HepG2 (cell line): ENCODE results near the gene KIF2C. TPM values are rescaled to one million over a fixed set of nuclear protein-coding genes. Genes with fewer than 3 reads are reported as not detected.

Source experiments
- AGO1 ChIP-seq: fragments of 200-400 bp; formaldehyde crosslinking; IDR thresholded peaks from 2 replicates; pipeline ENCODE4 v1.6.1; 2017; ENCODE audit warnings: mild to moderate bottlenecking, low read depth, low read length, moderate library complexity; ENCODE audit not compliant: poor library complexity, severe bottlenecking
- CHCHD3 ChIP-seq: sonication (generic); formaldehyde crosslinking; IDR thresholded peaks from 2 replicates; pipeline ENCODE4 v1.8.0; 2022; ENCODE audit warnings: mild to moderate bottlenecking, missing genetic modification reagents, moderate library complexity
- FOXA1 ChIP-seq, 2 experiments: fragments of 450-650 bp in 1 of 2; sonication (generic) in 1 of 2; formaldehyde crosslinking in 1 of 2; IDR thresholded peaks; 2 replicates each; pipeline versions ENCODE4 v1.4.0 to v1.6.1; 2016 to 2020; ENCODE audit warnings: missing genetic modification reagents in 1 of 2
- FOXK2 ChIP-seq: fragments of 450-650 bp; IDR thresholded peaks from 2 replicates; pipeline ENCODE4 v1.6.1; 2016
- HCFC1 ChIP-seq: fragments of 150-350 bp; IDR thresholded peaks from 2 replicates; pipeline ENCODE4 v1.6.1; 2014; ENCODE audit warnings: low read depth, low read length
- KAT7 ChIP-seq: IDR thresholded peaks from 2 replicates; pipeline ENCODE4 v1.6.1; 2018; ENCODE audit warnings: borderline replicate concordance, missing compliant biosample characterization
- MBNL3 ChIP-seq: fragments of 250-450 bp; sonication (Bioruptor Pico); conservative IDR thresholded peaks from 2 replicates; pipeline ENCODE4 v1.8.0; 2022; ENCODE audit warnings: mild to moderate bottlenecking, inconsistent platforms
- NRL ChIP-seq: sonication (generic); formaldehyde crosslinking; IDR thresholded peaks from 2 replicates; pipeline ENCODE4 v1.5.0; 2020; ENCODE audit warnings: missing genetic modification reagents, mild to moderate bottlenecking, moderate library complexity, borderline replicate concordance
- POLR2A ChIP-seq, 2 experiments: IDR thresholded peaks; 2 replicates each; pipeline ENCODE4 v1.6.1; 2011; ENCODE audit warnings: low read depth in 2 of 2, low read length in 2 of 2, mild to moderate bottlenecking in 1 of 2, moderate library complexity in 1 of 2; ENCODE audit not compliant: insufficient read depth in 1 of 2
- polyA plus RNA-seq, 8 experiments: library from polyadenylated mRNA; depleted of rRNA in 3 of 8; stranded (reverse) in 7 of 8; unstranded in 1 of 8; fragments of >200 nt; fragmentation: Illumina TruSeq in 4 of 8; extraction: Trizol in 4 of 8; gene quantifications; 2 replicates each; pipeline versions ENCODE4 v1.2.1 to v1.2.3, GENCODE V29; 2011 to 2016; ENCODE audit warnings: low read depth in 4 of 8, missing spikeins in 1 of 8, mixed read lengths in 1 of 8; ENCODE audit not compliant: insufficient read depth in 1 of 8
- total RNA-seq, 5 experiments: library from RNA; depleted of rRNA; stranded (reverse); fragments of >200 nt; fragmentation: Illumina TruSeq; extraction: Trizol; gene quantifications; 2 replicates each; pipeline ENCODE4 v1.2.3, GENCODE V29; 2016; ENCODE audit warnings: low read depth in 1 of 5
- TF ChIP-seq, protein P1 (sequence below): sonication (generic); formaldehyde crosslinking; IDR thresholded peaks from 2 replicates; pipeline ENCODE4 v1.4.0; 2020; ENCODE audit warnings: mild to moderate bottlenecking, missing genetic modification reagents
- TF ChIP-seq, protein P2 (sequence below): sonication (generic); formaldehyde crosslinking; IDR thresholded peaks from 2 replicates; pipeline ENCODE4 v1.9.0; 2021; ENCODE audit warnings: missing genetic modification reagents, mild to moderate bottlenecking, borderline replicate concordance
- TF ChIP-seq, protein P3 (sequence below), 2 experiments: sonication (generic) in 1 of 2; formaldehyde crosslinking in 1 of 2; IDR thresholded peaks; 2 replicates each; pipeline versions ENCODE4 v1.4.0 to v1.6.1; 2016 to 2020; ENCODE audit warnings: borderline replicate concordance in 1 of 2, low read depth in 1 of 2, mild to moderate bottlenecking in 1 of 2, missing genetic modification reagents in 1 of 2
- TF ChIP-seq, protein P4 (sequence below): sonication (generic); formaldehyde crosslinking; IDR thresholded peaks from 2 replicates; pipeline ENCODE4 v1.4.0; 2020; ENCODE audit warnings: missing genetic modification reagents

The KIF2C gene
- total and polyA plus RNA-seq, 2 of the 13 experiments (the other 11 are each of a cell fraction or from before 2014, with no cell fraction given) = 29.7 to 53.7 TPM

DNA sequence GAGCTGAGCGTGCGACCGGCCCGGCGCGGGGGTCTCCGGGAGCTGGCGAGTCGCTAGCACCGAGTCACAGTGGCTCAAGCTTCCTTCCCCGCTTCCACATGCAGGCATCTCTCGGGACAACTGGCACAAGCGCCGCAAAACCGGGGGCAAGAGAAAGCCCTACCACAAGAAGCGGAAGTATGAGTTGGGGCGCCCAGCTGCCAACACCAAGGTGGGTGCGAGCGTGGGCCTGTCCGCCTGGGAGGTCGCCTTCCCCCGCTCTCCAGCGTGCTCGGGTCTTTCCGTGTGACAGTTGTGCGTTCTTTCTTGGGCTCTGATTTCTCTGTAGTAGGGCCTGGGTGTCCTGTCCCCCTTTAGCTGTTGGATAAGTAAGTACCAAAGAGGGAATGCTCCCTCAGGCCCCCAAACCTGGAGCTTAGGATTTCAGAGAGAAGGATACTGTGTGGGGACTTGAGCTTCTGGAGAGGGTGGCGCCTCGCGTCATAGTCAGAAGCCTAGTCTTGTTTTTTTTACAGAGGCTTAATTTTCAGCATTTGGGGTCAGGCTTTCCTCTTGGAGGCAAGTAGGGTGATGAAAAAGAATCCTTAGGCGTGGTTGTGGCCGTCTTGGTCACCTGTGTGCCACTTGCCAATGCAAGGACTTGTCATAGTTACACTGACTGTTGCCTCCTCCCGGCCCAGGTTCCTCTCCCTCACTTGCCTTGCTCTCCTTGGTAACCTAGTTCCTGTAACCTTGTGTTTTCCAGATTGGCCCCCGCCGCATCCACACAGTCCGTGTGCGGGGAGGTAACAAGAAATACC is 36.5 kb downstream of the KIF2C start (continued):
- TF ChIP-seq, protein P1, sequence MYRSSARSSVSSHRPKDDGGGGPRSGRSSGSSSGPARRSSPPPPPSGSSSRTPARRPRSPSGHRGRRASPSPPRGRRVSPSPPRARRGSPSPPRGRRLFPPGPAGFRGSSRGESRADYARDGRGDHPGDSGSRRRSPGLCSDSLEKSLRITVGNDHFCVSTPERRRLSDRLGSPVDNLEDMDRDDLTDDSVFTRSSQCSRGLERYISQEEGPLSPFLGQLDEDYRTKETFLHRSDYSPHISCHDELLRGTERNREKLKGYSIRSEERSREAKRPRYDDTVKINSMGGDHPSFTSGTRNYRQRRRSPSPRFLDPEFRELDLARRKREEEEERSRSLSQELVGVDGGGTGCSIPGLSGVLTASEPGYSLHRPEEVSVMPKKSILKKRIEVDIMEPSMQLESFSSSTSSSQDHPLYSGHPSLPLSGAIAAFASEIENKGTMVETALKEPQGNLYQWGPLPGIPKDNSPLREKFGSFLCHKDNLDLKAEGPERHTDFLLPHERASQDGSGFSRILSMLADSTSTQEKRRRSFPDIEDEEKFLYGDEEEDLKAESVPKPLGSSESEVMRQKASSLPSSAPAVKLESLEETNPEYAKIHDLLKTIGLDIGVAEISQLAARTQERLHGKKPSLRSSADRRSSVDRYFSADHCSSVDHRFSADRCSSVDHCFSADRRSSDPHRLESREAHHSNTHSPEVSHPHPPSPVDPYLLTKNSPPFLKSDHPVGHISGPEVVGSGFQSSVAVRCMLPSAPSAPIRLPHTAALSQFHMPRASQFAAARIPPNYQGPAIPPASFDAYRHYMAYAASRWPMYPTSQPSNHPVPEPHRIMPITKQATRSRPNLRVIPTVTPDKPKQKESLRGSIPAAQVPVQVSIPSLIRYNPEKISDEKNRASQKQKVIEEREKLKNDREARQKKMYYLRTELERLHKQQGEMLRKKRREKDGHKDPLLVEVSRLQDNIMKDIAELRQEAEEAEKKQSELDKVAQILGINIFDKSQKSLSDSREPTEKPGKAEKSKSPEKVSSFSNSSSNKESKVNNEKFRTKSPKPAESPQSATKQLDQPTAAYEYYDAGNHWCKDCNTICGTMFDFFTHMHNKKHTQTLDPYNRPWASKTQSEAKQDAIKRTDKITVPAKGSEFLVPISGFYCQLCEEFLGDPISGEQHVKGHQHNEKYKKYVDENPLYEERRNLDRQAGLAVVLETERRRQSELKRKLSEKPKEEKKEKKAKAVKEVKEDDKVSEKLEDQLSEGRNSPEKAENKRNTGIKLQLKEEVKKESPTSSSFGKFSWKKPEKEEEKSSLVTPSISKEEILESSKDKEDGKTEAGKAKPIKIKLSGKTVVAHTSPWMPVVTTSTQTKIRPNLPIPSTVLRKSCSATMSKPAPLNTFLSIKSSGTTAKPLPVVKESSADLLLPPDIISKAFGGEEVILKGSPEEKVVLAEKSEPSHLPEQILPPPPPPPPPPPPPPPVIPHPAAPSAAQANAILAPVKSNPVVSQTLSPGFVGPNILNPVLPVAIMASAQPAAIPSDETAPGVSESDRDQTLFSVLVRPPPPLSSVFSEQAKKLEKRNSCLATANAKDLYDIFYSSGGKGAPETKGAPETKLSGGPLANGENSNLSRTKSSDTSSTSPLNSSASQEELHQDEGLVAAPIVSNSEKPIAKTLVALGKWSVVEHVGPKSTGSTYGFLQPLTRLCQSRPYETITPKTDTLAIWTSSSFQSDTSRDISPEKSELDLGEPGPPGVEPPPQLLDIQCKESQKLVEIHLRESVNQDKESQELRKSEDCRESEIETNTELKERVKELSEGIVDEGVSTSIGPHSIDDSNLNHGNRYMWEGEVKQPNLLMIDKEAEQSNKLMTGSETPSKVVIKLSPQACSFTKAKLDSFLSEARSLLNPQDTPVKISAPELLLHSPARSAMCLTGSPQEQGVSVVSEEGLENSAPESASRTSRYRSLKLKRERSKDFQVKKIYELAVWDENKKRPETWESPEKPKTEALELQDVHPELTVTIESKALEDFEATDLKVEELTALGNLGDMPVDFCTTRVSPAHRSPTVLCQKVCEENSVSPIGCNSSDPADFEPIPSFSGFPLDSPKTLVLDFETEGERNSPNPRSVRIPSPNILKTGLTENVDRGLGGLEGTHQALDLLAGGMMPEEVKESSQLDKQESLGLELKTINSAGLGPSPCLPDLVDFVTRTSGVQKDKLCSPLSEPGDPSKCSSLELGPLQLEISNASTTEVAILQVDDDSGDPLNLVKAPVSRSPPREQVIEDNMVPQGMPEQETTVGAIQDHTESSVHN (CRISPR knock-in tag) = 0 out of 2 replicates have a peak, but pooled peaks have one; percentile 2
- TF ChIP-seq AGO1 (no peak), KAT7 (no peak), HCFC1 (no peak), NRL (CRISPR knock-in tag) (no peak), MBNL3 (CRISPR knock-in tag) (no peak), POLR2A (IDR thresholded peaks at IDR 0.05; ENCODE audit: insufficient read depth in 1 of 2, low read depth in 2 of 2, low read length in 2 of 2) (peak in 1 of 2 experiments; percentile 20; a peak in 1 of 4 replicates), FOXK2 (no peak), CHCHD3 (CRISPR knock-in tag) (no peak), FOXA1 (IDR thresholded peaks at IDR 0.05) (no peak), FOXA1 (CRISPR knock-in tag; IDR thresholded peaks at IDR 0.05) (no peak)
- TF ChIP-seq, protein P2, sequence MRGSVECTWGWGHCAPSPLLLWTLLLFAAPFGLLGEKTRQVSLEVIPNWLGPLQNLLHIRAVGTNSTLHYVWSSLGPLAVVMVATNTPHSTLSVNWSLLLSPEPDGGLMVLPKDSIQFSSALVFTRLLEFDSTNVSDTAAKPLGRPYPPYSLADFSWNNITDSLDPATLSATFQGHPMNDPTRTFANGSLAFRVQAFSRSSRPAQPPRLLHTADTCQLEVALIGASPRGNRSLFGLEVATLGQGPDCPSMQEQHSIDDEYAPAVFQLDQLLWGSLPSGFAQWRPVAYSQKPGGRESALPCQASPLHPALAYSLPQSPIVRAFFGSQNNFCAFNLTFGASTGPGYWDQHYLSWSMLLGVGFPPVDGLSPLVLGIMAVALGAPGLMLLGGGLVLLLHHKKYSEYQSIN (CRISPR knock-in tag) = no peak
- TF ChIP-seq, protein P3, sequence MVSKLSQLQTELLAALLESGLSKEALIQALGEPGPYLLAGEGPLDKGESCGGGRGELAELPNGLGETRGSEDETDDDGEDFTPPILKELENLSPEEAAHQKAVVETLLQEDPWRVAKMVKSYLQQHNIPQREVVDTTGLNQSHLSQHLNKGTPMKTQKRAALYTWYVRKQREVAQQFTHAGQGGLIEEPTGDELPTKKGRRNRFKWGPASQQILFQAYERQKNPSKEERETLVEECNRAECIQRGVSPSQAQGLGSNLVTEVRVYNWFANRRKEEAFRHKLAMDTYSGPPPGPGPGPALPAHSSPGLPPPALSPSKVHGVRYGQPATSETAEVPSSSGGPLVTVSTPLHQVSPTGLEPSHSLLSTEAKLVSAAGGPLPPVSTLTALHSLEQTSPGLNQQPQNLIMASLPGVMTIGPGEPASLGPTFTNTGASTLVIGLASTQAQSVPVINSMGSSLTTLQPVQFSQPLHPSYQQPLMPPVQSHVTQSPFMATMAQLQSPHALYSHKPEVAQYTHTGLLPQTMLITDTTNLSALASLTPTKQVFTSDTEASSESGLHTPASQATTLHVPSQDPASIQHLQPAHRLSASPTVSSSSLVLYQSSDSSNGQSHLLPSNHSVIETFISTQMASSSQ (IDR thresholded peaks at IDR 0.05; ENCODE audit: low read depth) = no peak
- TF ChIP-seq, protein P3 (CRISPR knock-in tag; IDR thresholded peaks at IDR 0.05; ENCODE audit: borderline replicate concordance) = peak; percentile 69; the same call in 1 of the 2 replicates
- TF ChIP-seq, protein P4, sequence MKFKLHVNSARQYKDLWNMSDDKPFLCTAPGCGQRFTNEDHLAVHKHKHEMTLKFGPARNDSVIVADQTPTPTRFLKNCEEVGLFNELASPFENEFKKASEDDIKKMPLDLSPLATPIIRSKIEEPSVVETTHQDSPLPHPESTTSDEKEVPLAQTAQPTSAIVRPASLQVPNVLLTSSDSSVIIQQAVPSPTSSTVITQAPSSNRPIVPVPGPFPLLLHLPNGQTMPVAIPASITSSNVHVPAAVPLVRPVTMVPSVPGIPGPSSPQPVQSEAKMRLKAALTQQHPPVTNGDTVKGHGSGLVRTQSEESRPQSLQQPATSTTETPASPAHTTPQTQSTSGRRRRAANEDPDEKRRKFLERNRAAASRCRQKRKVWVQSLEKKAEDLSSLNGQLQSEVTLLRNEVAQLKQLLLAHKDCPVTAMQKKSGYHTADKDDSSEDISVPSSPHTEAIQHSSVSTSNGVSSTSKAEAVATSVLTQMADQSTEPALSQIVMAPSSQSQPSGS (CRISPR knock-in tag) = no peak
